ENCODE results near the gene PLEKHG3.

Gene PLEKHG3

DNA sequence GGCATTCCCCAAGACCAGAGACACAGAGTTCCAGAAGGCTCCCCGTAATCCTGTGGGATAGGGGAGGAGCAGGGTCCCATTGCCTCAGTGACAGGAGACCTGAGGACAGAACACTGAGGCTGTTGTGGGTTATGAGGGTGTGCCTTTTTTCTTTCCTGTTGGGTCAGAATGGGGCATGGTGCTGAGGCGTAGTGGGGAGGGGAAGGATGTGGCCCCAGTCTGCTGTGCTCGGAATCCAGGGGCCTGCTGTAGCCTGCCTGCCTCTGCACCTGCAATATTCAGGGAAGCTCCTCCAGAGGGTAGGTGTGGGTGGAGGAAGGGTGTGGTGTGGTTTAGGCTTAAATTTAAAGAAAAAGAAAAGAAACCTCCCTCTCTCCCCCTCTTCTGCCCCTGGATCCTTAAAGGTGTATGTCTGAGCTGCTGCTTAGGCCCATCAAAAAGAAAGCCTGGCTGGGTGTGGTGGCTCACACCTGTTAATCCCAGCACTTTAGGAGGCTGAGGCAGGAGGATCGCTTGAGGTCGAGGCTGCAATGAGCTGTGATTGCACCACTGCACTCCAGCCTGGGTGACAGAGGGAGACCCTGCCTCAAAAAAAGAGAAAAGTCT is 18.7 kb downstream of the PLEKHG3 start:
- no peak for DNase-seq (ENCODE audit: extremely low read depth, low read depth)

DNA sequence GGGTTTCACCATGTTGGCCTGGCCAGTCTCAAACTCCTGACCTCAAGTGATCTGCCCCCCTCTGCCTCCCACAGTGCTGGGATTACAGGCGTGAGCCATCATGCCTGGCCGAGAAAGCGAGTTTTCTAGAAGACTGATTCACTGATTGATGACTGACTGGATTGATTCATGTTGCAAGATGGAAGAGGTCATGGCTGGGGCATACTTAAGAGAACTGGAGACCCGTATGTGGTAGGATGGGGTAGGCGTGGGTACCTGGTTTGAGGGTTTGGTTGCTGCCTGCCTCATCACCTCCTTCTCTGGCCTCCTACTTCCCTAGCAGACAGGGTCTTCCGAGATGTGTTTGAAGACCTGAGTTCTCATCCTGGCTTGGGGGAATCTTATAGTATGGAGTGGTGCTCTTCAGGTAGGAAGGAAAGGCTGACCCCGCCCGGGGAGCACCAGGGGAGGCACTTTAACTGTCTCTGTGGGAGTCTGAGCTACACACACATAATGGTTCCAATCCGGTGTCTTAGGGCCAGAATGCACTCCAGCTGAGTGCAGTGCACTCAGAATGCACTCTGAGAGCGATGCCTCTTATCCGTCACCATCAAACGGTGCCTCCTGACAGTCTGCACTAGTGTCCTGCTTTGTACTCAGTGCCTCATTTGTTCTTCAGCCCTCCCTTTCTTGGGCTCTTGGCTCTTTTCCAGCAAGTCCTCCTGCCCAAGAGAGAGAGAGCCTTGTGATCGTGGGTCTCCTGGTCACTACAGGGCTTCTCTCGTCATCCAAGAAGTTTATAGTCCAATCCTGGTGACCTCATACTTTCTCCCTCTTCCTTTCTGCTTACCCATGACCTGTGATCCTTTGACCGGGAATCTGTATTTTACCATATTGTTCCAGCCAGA is 19.7 kb downstream of the PLEKHG3 start:
- TF ChIP-seq, protein P1, sequence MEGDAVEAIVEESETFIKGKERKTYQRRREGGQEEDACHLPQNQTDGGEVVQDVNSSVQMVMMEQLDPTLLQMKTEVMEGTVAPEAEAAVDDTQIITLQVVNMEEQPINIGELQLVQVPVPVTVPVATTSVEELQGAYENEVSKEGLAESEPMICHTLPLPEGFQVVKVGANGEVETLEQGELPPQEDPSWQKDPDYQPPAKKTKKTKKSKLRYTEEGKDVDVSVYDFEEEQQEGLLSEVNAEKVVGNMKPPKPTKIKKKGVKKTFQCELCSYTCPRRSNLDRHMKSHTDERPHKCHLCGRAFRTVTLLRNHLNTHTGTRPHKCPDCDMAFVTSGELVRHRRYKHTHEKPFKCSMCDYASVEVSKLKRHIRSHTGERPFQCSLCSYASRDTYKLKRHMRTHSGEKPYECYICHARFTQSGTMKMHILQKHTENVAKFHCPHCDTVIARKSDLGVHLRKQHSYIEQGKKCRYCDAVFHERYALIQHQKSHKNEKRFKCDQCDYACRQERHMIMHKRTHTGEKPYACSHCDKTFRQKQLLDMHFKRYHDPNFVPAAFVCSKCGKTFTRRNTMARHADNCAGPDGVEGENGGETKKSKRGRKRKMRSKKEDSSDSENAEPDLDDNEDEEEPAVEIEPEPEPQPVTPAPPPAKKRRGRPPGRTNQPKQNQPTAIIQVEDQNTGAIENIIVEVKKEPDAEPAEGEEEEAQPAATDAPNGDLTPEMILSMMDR (IDR thresholded peaks at IDR 0.05; ENCODE audit: low read depth, low read length), result no peak
- DNase-seq (ENCODE audit: extremely low read depth, low read depth), result no peak

More for the DNA sequence above, 18.7 kb downstream of the PLEKHG3 start:
- TF ChIP-seq, protein P1 (IDR thresholded peaks at IDR 0.05; ENCODE audit: low read depth, low read length), result no peak

DNA sequence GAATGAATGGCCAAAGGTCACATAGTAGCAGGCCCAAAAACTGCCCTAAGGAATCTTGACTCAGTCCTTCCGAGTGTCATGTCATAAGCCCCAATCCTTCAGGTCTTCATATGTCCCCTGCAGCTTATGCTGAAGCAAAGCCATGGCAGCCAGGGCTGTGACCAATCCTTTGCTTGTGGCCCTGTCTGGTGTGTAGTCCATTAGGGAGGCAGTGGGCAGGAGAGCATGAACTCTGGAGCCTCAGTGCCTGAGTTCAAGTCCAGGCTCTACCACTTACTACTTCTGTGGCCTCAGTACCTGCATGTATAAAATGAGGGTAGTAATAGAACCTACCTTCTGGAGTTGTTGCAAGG is 20.3 kb downstream of the PLEKHG3 start:
- DNase-seq (ENCODE audit: extremely low read depth, low read depth), result no peak
- TF ChIP-seq, protein P1 (IDR thresholded peaks at IDR 0.05; ENCODE audit: low read depth, low read length), result no peak

DNA sequence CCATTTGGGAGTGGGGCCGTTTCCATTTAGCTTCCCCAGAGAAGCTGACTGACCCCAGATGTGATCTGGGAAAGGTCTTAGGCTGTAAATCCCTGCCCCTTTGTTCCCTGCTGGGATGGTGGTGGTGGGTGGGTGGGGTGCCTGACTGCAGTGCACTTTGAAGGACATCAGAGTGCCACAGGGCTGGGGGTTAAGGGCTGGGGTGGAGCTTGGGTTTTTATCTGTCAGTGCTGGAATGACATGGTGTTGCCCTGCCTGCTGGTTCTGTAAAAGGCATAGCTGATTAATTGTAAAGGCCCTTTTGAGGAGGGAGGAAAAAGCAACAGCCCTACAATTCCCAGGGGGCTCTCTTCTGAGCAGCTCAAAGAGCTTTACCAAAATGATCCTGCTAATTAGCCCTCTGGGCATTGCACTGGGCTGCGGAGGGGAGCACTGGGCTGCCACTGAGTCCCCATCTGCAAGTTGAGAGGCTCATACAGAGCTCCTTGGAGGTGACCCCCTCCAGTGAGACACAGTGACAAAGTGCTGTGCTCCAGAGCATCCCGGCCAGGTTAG is 21.1 kb downstream of the PLEKHG3 start:
- TF ChIP-seq, protein P1 (IDR thresholded peaks at IDR 0.05; ENCODE audit: low read depth, low read length), result no peak
- no peak for DNase-seq (ENCODE audit: extremely low read depth, low read depth)

DNA sequence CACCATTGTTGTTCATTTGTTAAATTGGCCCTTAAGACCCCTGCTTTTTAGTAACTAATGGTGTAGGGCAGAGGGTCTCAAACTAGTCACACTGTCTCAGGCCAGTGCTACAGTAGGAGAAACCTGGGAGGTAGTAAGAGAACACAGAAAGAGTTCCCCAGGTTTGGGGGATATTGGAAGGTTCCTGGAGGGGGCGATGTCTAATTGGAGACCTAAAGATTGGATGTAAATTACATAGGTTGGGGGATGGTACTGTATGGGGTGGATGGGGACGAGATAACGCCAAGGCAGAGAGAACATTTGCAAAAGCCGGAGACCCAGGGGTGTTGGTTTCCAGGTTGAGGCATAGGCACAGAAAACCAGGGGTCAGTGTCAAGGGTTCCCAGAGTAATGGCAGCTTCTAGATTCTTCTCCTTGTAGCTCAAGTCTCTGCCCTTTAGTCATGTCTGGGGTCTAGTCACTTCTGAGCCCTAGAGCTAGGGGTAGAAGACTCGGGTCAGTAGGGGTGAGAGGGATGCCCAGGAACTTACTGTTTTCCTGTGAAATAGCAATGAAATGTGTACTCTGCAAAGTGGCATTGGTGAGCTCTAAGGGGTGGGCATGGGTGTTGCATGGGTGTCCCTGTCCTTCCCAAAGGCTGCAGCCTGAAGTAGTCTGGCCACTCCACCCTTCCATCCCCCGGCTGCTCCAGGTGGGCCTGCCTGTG is 21.8 kb downstream of the PLEKHG3 start:
- TF ChIP-seq, protein P1 (IDR thresholded peaks at IDR 0.05; ENCODE audit: low read depth, low read length), result no peak
- DNase-seq (ENCODE audit: extremely low read depth, low read depth), result no peak

DNA sequence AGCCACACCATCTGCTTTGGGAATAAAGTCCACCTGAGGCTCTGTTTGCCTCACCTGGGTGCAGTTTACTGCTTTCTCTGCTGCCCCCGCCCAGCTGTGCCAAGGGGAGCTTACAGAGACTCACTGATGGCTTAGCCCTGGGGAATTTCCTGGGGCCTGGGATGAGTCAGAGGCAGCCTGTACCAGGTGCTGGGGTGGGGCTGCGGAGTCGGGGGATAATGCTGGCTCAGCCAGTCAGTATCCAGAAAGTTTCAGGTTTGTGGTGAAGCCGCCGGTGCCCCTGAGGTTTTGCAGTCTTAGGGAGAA is 22.3 kb downstream of the PLEKHG3 start:
- no peak for DNase-seq (ENCODE audit: extremely low read depth, low read depth)
- TF ChIP-seq, protein P1 (IDR thresholded peaks at IDR 0.05; ENCODE audit: low read depth, low read length), result no peak
